GM12878 (cell line): ENCODE measurements around the gene HEATR1. TPM values are rescaled to one million over a fixed set of nuclear protein-coding genes. Genes with fewer than 3 reads are reported as not detected.

Source experiments
- ATAC-seq: fragments of 200-7000 bp; cut with Tn5 transposase; 3 replicates; pipeline ENCODE4 v1.9.1; 2020; ENCODE audit warnings: mild to moderate bottlenecking, moderate library complexity
- BruUV-seq: library from RNA; stranded (reverse); fragments of 400-500 nt; replicated peaks from 2 replicates; lab custom pipeline; 2021; lab: Mats Ljungman, UMichigan
- CTCF ChIA-PET: fragments of 300-600 bp; sonication (Branson Sonifier 250); formaldehyde crosslinking; extraction: SDS; loops from one replicate; lab custom pipeline; 2021; ENCODE audit warnings: inconsistent platforms; lab: Yijun Ruan, JAX
- POLR2A ChIA-PET: fragments of 350-600 bp; formaldehyde crosslinking; extraction: SDS; loops from one replicate; lab custom pipeline; 2021; ENCODE audit warnings: inconsistent platforms; lab: Charles Lee
- RAD21 ChIA-PET: fragments of 300-600 bp; sonication (Branson Sonifier 250); formaldehyde crosslinking; loops from one replicate; lab custom pipeline; 2023; ENCODE audit warnings: antibody characterized with exemption; ENCODE audit not compliant: unreplicated experiment; lab: Charles Lee
- SMC1A ChIA-PET: fragments of 300-600 bp; sonication (Branson Sonifier 250); formaldehyde crosslinking; loops from one replicate; lab custom pipeline; 2023; ENCODE audit not compliant: unreplicated experiment, uncharacterized antibody; lab: Charles Lee
- DNase-seq: peaks from one replicate; pipeline ENCODE4 v3.0.0-alpha.2; 2011; ENCODE audit warnings: low read depth, low spot score
- FAIRE-seq: peaks from 3 replicates; lab custom pipeline; 2011; peaks lifted over from hg19 to GRCh38; lab: Jason Lieb, UNC
- H2AFZ ChIP-seq: 2 replicates; pipeline ENCODE4 v1.6.0; 2011; ENCODE audit warnings: low read depth, low read length, control low read depth; ENCODE audit not compliant: control insufficient read depth
- H3K27ac ChIP-seq: 2 replicates; pipeline ENCODE4 v1.5.1; 2011; ENCODE audit warnings: control low read depth; ENCODE audit not compliant: control insufficient read depth, insufficient read depth
- H3K27me3 ChIP-seq, 2 experiments: replicated peaks in 1 of 2; 2 replicates each; pipeline versions ENCODE4 v1.6.0 to v1.6.1; 2011; ENCODE audit warnings: low read length in 1 of 2; ENCODE audit not compliant: control insufficient read depth in 2 of 2, insufficient read depth in 2 of 2
- H3K36me3 ChIP-seq, 2 experiments: 2 replicates each; pipeline ENCODE4 v1.5.1; 2011; ENCODE audit warnings: low read length in 1 of 2; ENCODE audit not compliant: control insufficient read depth in 2 of 2, insufficient read depth in 2 of 2
- H3K4me1 ChIP-seq: 2 replicates; pipeline ENCODE4 v1.6.1; 2011; ENCODE audit warnings: mild to moderate bottlenecking, low read length, moderate library complexity, mixed read lengths; ENCODE audit not compliant: control insufficient read depth, insufficient read depth
- H3K4me2 ChIP-seq: 2 replicates; pipeline ENCODE4 v1.6.0; 2011; ENCODE audit warnings: control low read depth; ENCODE audit not compliant: control insufficient read depth, insufficient read depth
- H3K4me3 ChIP-seq: fragments of 200-600 bp; sonication (generic); 2 replicates; pipeline ENCODE4 v1.5.1; 2016
- H3K79me2 ChIP-seq: 2 replicates; pipeline ENCODE4 v1.6.0; 2011; ENCODE audit warnings: low read length; ENCODE audit not compliant: control insufficient read depth, insufficient read depth
- H3K9ac ChIP-seq: 2 replicates; pipeline ENCODE4 v1.8.0; 2011; ENCODE audit warnings: low read length, control low read depth, mixed read lengths; ENCODE audit not compliant: control insufficient read depth, insufficient read depth
- H3K9me3 ChIP-seq: replicated peaks from 3 replicates; pipeline ENCODE4 v1.5.1; 2011; ENCODE audit warnings: mild to moderate bottlenecking, low read length; ENCODE audit not compliant: control insufficient read depth, insufficient read depth
- H4K20me1 ChIP-seq: 2 replicates; pipeline ENCODE4 v1.6.0; 2011; ENCODE audit not compliant: control insufficient read depth, insufficient read depth
- BRCA1 ChIP-seq: IDR thresholded peaks from 2 replicates; pipeline ENCODE4 v1.6.1; 2011; ENCODE audit warnings: low read depth, low read length, improper control_type of control experiment
- ELK1 ChIP-seq: IDR thresholded peaks from 2 replicates; pipeline ENCODE4 v1.6.1; 2012; ENCODE audit warnings: low read depth, low read length, improper control_type of control experiment
- EP300 ChIP-seq, 2 experiments: fragments of 150-350 bp in 1 of 2; IDR thresholded peaks; 2 replicates each; pipeline ENCODE4 v1.6.1; 2011 to 2012; ENCODE audit warnings: low read depth in 2 of 2, low read length in 2 of 2, borderline replicate concordance in 1 of 2, improper control_type of control experiment in 1 of 2, inconsistent platforms in 1 of 2; ENCODE audit not compliant: control insufficient read depth in 1 of 2
- GATAD2B ChIP-seq: fragments of 450-650 bp; conservative IDR thresholded peaks from 2 replicates; pipeline ENCODE4 v1.6.1; 2017; ENCODE audit warnings: low read depth, mild to moderate bottlenecking, moderate library complexity
- KDM1A ChIP-seq: fragments of 200-600 bp; sonication (generic); IDR thresholded peaks from 2 replicates; pipeline ENCODE4 v1.6.1; 2016; ENCODE audit warnings: borderline replicate concordance
- KLF5 ChIP-seq: fragments of 450-650 bp; IDR thresholded peaks from 2 replicates; pipeline ENCODE4 v1.6.1; 2014; ENCODE audit warnings: mild to moderate bottlenecking; ENCODE audit not compliant: partially characterized antibody
- PKNOX1 ChIP-seq: fragments of 450-650 bp; IDR thresholded peaks from 2 replicates; pipeline ENCODE4 v1.6.1; 2016; ENCODE audit warnings: mild to moderate bottlenecking
- SIN3A ChIP-seq: IDR thresholded peaks from 2 replicates; pipeline ENCODE4 v1.6.1; 2012; ENCODE audit warnings: low read depth, low read length, improper control_type of control experiment
- USF2 ChIP-seq: IDR thresholded peaks from 2 replicates; pipeline ENCODE4 v1.6.1; 2011; ENCODE audit warnings: low read depth, low read length, improper control_type of control experiment, borderline replicate concordance
- ZBED1 ChIP-seq: IDR thresholded peaks from 2 replicates; pipeline ENCODE4 v1.6.1; 2016; ENCODE audit warnings: borderline replicate concordance
- ZZZ3 ChIP-seq: IDR thresholded peaks from 2 replicates; pipeline ENCODE4 v1.6.1; 2011; ENCODE audit warnings: low read depth; ENCODE audit not compliant: control insufficient read depth, insufficient read length
- WGBS: methylation state at CpG from one replicate; pipeline ENCODE4 v1.1.6; 2016; ENCODE audit warnings: low lambda C conversion rate; ENCODE audit not compliant: insufficient replicate concordance, insufficient coverage; ENCODE audit errors: missing lambda C conversion rate; 5-methylcytosine and 5-hydroxymethylcytosine counted together
- in situ Hi-C: fragments of 300-500 bp; cut with MboI; formaldehyde crosslinking; loops from 9 replicates; pipeline ENCODE4 v1.14.3; 2018; ENCODE audit warnings: mixed read lengths
- intact Hi-C: fragments of 100-400 bp; cut with micrococcal nuclease; formaldehyde crosslinking; loops from one replicate; pipeline ENCODE4 v1.14.2; 2022; ENCODE audit not compliant: unreplicated experiment
- polyA plus RNA-seq, 11 experiments: library from polyadenylated mRNA; depleted of rRNA in 4 of 11; unstranded in 6 of 11; stranded (reverse) in 5 of 11; fragments of >200 nt; fragmentation: Nextera tagmentation in 4 of 11; fragmentation: Illumina TruSeq in 1 of 11; extraction: Ambion mirVana in 4 of 11; extraction: Trizol in 1 of 11; gene quantifications; 1 replicate in 1 of 11; 2 replicates in 10 of 11; pipeline versions ENCODE4 v1.2.1 to v1.2.3, GENCODE V29; 2011 to 2016; ENCODE audit warnings: inconsistent platforms in 2 of 11, missing spikeins in 2 of 11, low read depth in 1 of 11
- total RNA-seq, 4 experiments: library from RNA; depleted of rRNA in 3 of 4; stranded (reverse); fragments of >200 nt in 3 of 4; fragmentation: Illumina TruSeq in 1 of 4; extraction: Trizol in 1 of 4; gene quantifications; 2 replicates each; pipeline versions ENCODE4 v1.2.1 to v1.2.3, GENCODE V29; 2013 to 2021

The HEATR1 gene
- total and polyA plus RNA-seq, 10 of the 15 experiments (the other 5 are each of a cell fraction or from before 2014, with no cell fraction given) = 8.6 to 72.3 (median 41.9) TPM

GRCh38 chr1:236622407-236622806, 18.1 kb upstream of the HEATR1 start:
- DNase-seq (no peak), FAIRE-seq (no peak), ATAC-seq (no peak)
- H2AFZ ChIP-seq = no peak overlapping the region
- ChIA-PET POLR2A (no interaction called here), SMC1A (no interaction called here), RAD21 (interaction anchor here (0.6 kb wide), 1 partner anchor 54 kb away, joined by 3 read pairs; no protein-coding TSS in a partner anchor), CTCF (no interaction called here)
- H3K4me3 ChIP-seq = no peak overlapping the region
- no peaks in the 10 kb centered on the region for H4K20me1 ChIP-seq
- H3K79me2 ChIP-seq = no peaks in the 10 kb centered on the region
- intact Hi-C loops = no loop called here
- no peak overlapping the region for H3K9ac ChIP-seq
- in situ Hi-C loops = no loop called here
- no peaks in the 10 kb centered on the region for H3K36me3 ChIP-seq
- no peaks in the 10 kb centered on the region for H3K4me1 ChIP-seq
- 1% methylated on average over 3 of the region's 3 CpGs for WGBS
- no TSS peak for BruUV-seq
- no peaks in the 10 kb centered on the region; the same call in 2 of the 3 replicates for H3K9me3 ChIP-seq
- H3K27me3 ChIP-seq = no peaks in the 10 kb centered on the region
- no peak overlapping the region for H3K4me2 ChIP-seq
- TF ChIP-seq PKNOX1 (no peak), EP300 (IDR thresholded peaks at IDR 0.05; ENCODE audit: borderline replicate concordance in 1 of 2, control insufficient read depth in 1 of 2, low read depth in 2 of 2, low read length in 2 of 2) (no peak), BRCA1 (no peak), SIN3A (no peak), KDM1A (no peak), ZBED1 (no peak), USF2 (no peak), KLF5 (no peak), ELK1 (no peak), GATAD2B (no peak), ZZZ3 (no peak)
- H3K27ac ChIP-seq = no peak overlapping the region
